Caco-2 (cell line): ENCODE data around the gene RALGAPA2. TPM values are rescaled to one million over a fixed set of nuclear protein-coding genes. Genes with fewer than 3 reads are reported as not detected.

Experiments
- BruUV-seq: library from RNA; stranded (reverse); fragments of 400-500 nt; replicated peaks from 2 replicates; lab custom pipeline; 2021; lab: Mats Ljungman, UMichigan
- CTCF ChIA-PET: fragments of 300-600 bp; sonication (Branson Sonifier 250); formaldehyde crosslinking; loops from one replicate; lab custom pipeline; 2022; ENCODE audit warnings: antibody characterized with exemption; lab: Charles Lee
- POLR2A ChIA-PET: fragments of 300-600 bp; sonication (Branson Sonifier 250); formaldehyde crosslinking; loops from one replicate; lab custom pipeline; 2022; ENCODE audit warnings: antibody characterized with exemption; lab: Charles Lee
- DNase-seq, 2 experiments: peaks; one replicate each; pipeline versions ENCODE4 v3.0.0 to v3.0.0-alpha.2; 2020 to 2022
- H3K27me3 ChIP-seq: replicated peaks from 2 replicates; pipeline ENCODE4 v1.6.0; 2011; ENCODE audit warnings: low read length; ENCODE audit not compliant: control insufficient read depth, insufficient read depth
- H3K36me3 ChIP-seq: 2 replicates; pipeline ENCODE4 v1.5.1; 2011; ENCODE audit warnings: low read length; ENCODE audit not compliant: control insufficient read depth, insufficient read depth
- H3K4me1 ChIP-seq: fragments of 250-450 bp; sonication (Bioruptor Pico); 2 replicates; pipeline ENCODE4 v1.5.1; 2020; ENCODE audit warnings: mild to moderate bottlenecking
- H3K4me3 ChIP-seq: 2 replicates; pipeline ENCODE4 v1.5.1; 2011; ENCODE audit warnings: low read depth, mild to moderate bottlenecking, control low read depth, low read length
- H3K9me3 ChIP-seq: fragments of 250-450 bp; sonication (Bioruptor Pico); 2 replicates; pipeline ENCODE4 v1.5.1; 2020; ENCODE audit warnings: mild to moderate bottlenecking, moderate library complexity
- H3K27ac Mint-ChIP-seq: one replicate; pipeline ENCODE4 v1.8.0; 2022; ENCODE audit warnings: mixed read lengths; ENCODE audit not compliant: unreplicated experiment
- H3K27me3 Mint-ChIP-seq: one replicate; pipeline ENCODE4 v1.8.0; 2022; ENCODE audit warnings: mixed read lengths; ENCODE audit not compliant: insufficient read depth, unreplicated experiment
- H3K36me3 Mint-ChIP-seq: one replicate; pipeline ENCODE4 v1.8.0; 2022; ENCODE audit warnings: mild to moderate bottlenecking, mixed read lengths; ENCODE audit not compliant: insufficient read depth, unreplicated experiment
- H3K4me1 Mint-ChIP-seq: one replicate; pipeline ENCODE4 v1.8.0; 2022; ENCODE audit warnings: low read depth, mixed read lengths; ENCODE audit not compliant: unreplicated experiment
- H3K4me3 Mint-ChIP-seq: one replicate; pipeline ENCODE4 v1.8.0; 2022; ENCODE audit warnings: mild to moderate bottlenecking, moderate library complexity, mixed read lengths; ENCODE audit not compliant: unreplicated experiment
- H3K9me3 Mint-ChIP-seq: one replicate; pipeline ENCODE4 v1.8.0; 2022; ENCODE audit warnings: mixed read lengths; ENCODE audit not compliant: unreplicated experiment
- intact Hi-C: fragments of 100-400 bp; cut with micrococcal nuclease; formaldehyde crosslinking; loops from one replicate; pipeline ENCODE4 v1.10.0; 2022; ENCODE audit not compliant: unreplicated experiment
- total RNA-seq: library from RNA; stranded (reverse); gene quantifications from 2 replicates; pipeline ENCODE4 v1.2.3, GENCODE V29; 2022
- TF ChIP-seq, protein P1 (sequence below), 2 experiments: fragments of 200-600 bp in 1 of 2; IDR thresholded peaks; 1 replicate in 1 of 2; 2 replicates in 1 of 2; pipeline versions ENCODE4 v1.5.1 to v1.8.0; 2011 to 2022; ENCODE audit warnings: antibody characterized with exemption in 1 of 2, control low read depth in 1 of 2, inconsistent platforms in 1 of 2, low read depth in 1 of 2, low read length in 1 of 2, mild to moderate bottlenecking in 1 of 2, moderate library complexity in 1 of 2; ENCODE audit not compliant: insufficient read depth in 1 of 2, severe bottlenecking in 1 of 2, unreplicated experiment in 1 of 2

RALGAPA2 gene
- total RNA-seq, 1 experiment from 2014 or later, result 17.3 TPM

- ChIA-PET POLR2A (no interaction called here), CTCF (no interaction called here)
- no peaks in the 10 kb centered on the region for H3K4me1 Mint-ChIP-seq
- H3K4me3 Mint-ChIP-seq, result no peak overlapping the region
- no peaks in the 10 kb centered on the region for H3K9me3 ChIP-seq
- H3K4me1 ChIP-seq, result no peaks in the 10 kb centered on the region
- H3K27me3 ChIP-seq, result no peaks in the 10 kb centered on the region
- intact Hi-C loops, result no loop called here
- TF ChIP-seq, protein P1, sequence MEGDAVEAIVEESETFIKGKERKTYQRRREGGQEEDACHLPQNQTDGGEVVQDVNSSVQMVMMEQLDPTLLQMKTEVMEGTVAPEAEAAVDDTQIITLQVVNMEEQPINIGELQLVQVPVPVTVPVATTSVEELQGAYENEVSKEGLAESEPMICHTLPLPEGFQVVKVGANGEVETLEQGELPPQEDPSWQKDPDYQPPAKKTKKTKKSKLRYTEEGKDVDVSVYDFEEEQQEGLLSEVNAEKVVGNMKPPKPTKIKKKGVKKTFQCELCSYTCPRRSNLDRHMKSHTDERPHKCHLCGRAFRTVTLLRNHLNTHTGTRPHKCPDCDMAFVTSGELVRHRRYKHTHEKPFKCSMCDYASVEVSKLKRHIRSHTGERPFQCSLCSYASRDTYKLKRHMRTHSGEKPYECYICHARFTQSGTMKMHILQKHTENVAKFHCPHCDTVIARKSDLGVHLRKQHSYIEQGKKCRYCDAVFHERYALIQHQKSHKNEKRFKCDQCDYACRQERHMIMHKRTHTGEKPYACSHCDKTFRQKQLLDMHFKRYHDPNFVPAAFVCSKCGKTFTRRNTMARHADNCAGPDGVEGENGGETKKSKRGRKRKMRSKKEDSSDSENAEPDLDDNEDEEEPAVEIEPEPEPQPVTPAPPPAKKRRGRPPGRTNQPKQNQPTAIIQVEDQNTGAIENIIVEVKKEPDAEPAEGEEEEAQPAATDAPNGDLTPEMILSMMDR (IDR thresholded peaks at IDR 0.05; ENCODE audit: insufficient read depth in 1 of 2, low read depth in 1 of 2, low read length in 1 of 2, severe bottlenecking in 1 of 2, unreplicated experiment in 1 of 2), result no peak
- H3K4me3 ChIP-seq, result no peak overlapping the region
- no peaks in the 10 kb centered on the region for H3K36me3 Mint-ChIP-seq
- no peaks in the 10 kb centered on the region for H3K9me3 Mint-ChIP-seq
- no TSS peak for BruUV-seq
- no peak overlapping the region for H3K27ac Mint-ChIP-seq
- DNase-seq, result no peak
- no peaks in the 10 kb centered on the region for H3K27me3 Mint-ChIP-seq
- H3K36me3 ChIP-seq, result 0 out of 2 replicates have a peak, but pooled peaks cover 2% of the 10 kb centered on the region
Observed at GRCh38 chr20:20530428-20531151, 181.9 kb downstream of the RALGAPA2 start.

DNA sequence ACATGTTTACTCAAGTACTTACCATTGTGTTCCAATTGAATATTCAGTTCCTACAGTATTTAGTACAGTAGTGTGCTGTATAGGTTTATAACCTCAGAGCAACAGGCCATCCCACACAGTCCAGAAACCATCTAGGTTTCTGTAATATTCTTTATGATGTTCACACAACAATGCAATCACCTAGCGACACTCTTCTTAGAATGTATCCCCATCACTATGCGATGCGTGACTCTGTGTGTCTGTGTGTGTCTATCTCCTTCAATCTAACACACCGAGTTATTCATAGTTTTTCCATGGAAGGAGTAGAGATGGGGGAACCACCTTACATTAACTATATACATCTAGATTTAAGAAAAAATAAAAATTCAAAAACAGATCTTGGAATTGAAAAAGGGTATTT lies 182.8 kb downstream of the RALGAPA2 start:
- Histone ChIP-seq H3K4me3 (no peak overlapping the region), H3K4me1 (no peaks in the 10 kb centered on the region), H3K36me3 (0 out of 2 replicates have a peak, but pooled peaks cover 2% of the 10 kb centered on the region), H3K9me3 (no peaks in the 10 kb centered on the region), H3K27me3 (no peaks in the 10 kb centered on the region)
- TF ChIP-seq, protein P1 (IDR thresholded peaks at IDR 0.05; ENCODE audit: insufficient read depth in 1 of 2, low read depth in 1 of 2, low read length in 1 of 2, severe bottlenecking in 1 of 2, unreplicated experiment in 1 of 2), result no peak
- POLR2A ChIA-PET, result no interaction called here
- BruUV-seq, result no TSS peak
- DNase-seq, result no peak
- Mint-ChIP-seq H3K4me1 (no peaks in the 10 kb centered on the region), H3K27me3 (no peaks in the 10 kb centered on the region), H3K4me3 (no peak overlapping the region), H3K27ac (no peak overlapping the region), H3K9me3 (no peaks in the 10 kb centered on the region), H3K36me3 (no peaks in the 10 kb centered on the region)
- intact Hi-C loops, result no loop called here
- CTCF ChIA-PET, result no interaction called here

DNA sequence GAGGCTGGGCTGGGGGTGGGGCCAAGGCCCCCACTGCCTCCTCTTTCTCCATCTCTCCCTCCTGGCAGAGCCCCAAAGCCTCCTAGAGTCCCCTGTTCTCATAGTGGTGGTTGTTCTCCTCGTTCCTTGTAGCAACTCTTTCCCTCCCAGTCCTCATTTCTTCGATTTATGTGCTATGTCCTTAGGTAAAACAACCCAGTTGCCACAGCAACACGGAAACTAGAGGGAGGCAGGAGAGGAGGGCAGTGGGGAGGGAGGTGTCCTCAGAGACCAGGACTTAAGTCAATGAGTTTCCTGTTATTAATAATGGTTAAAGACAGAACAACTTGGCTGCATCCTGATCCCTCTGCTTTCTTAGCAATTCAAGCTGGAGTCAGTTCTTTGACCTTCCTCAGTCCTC lies 183.6 kb downstream of the RALGAPA2 start:
- Mint-ChIP-seq H3K9me3 (no peaks in the 10 kb centered on the region), H3K36me3 (no peaks in the 10 kb centered on the region), H3K4me3 (no peak overlapping the region), H3K4me1 (no peaks in the 10 kb centered on the region), H3K27me3 (no peaks in the 10 kb centered on the region), H3K27ac (no peak overlapping the region)
- intact Hi-C loops, result no loop called here
- ChIA-PET CTCF (no interaction called here), POLR2A (no interaction called here)
- TF ChIP-seq, protein P1 (IDR thresholded peaks at IDR 0.05; ENCODE audit: insufficient read depth in 1 of 2, low read depth in 1 of 2, low read length in 1 of 2, severe bottlenecking in 1 of 2, unreplicated experiment in 1 of 2), result no peak
- no peaks in the 10 kb centered on the region for H3K9me3 ChIP-seq
- H3K4me1 ChIP-seq, result no peaks in the 10 kb centered on the region
- no peak overlapping the region for H3K4me3 ChIP-seq
- no peaks in the 10 kb centered on the region for H3K27me3 ChIP-seq
- 0 out of 2 replicates have a peak, but pooled peaks cover 2% of the 10 kb centered on the region for H3K36me3 ChIP-seq
- no peak for DNase-seq
- no TSS peak for BruUV-seq
